Renal cortex interstitium (tissue), 11 donors: ENCODE data around the gene TLE5. TPM values are rescaled to one million over a fixed set of nuclear protein-coding genes. Genes with fewer than 3 reads are reported as not detected.
"Not testable (repeated sequence)": the region's sequence is repeated elsewhere in the genome, so short reads cannot be mapped to it uniquely, and the experiment has no call there.

Experiments used
- DNase-seq, 11 donors: peaks; one replicate each; pipeline ENCODE4 v3.0.0-alpha.2; 2013; ENCODE audit warnings: low read depth in 9 of 11, low spot score in 4 of 11; ENCODE audit errors: extremely low read depth in 1 of 11
- polyA plus RNA-seq, 3 donors: library from polyadenylated mRNA; unstranded; fragments of 120-200 nt; gene quantifications; one replicate each; pipeline ENCODE4 v1.2.1, GENCODE V29; 2013; ENCODE audit not compliant: insufficient read length in 3 of 3

TLE5 gene
- polyA plus RNA-seq, 3 donors = 419 to 491 (median 450) TPM

GRCh38 chr19:3015126-3016057 lies 46.9 kb downstream of the TLE5 start:
- DNase-seq = no peak

GRCh38 chr19:3014135-3014534 lies 48.2 kb downstream of the TLE5 start:
- DNase-seq = no peak

GRCh38 chr19:3013263-3013725 lies 49.0 kb downstream of the TLE5 start:
- no peak for DNase-seq

GRCh38 chr19:3012621-3013262 lies 49.6 kb downstream of the TLE5 start:
- DNase-seq = no peak

- not testable (repeated sequence) for DNase-seq
Measured at GRCh38 chr19:3012059-3012458, 50.2 kb downstream of the TLE5 start.

- no peak for DNase-seq
Measured at GRCh38 chr19:3010871-3011270, 51.4 kb downstream of the TLE5 start.

- DNase-seq = no peak
Measured at GRCh38 chr19:3008994-3009393, 53.3 kb downstream of the TLE5 start.

GRCh38 chr19:3007975-3008374 lies 54.3 kb downstream of the TLE5 start:
- no peak for DNase-seq

- no peak for DNase-seq
Measured at GRCh38 chr19:3006075-3006767, 56.1 kb downstream of the TLE5 start.

GRCh38 chr19:3005345-3005744 lies 57.0 kb downstream of the TLE5 start:
- DNase-seq = no peak

- DNase-seq = no peak
Measured at GRCh38 chr19:3004522-3004921, 57.8 kb downstream of the TLE5 start.

- no peak for DNase-seq
Measured at GRCh38 chr19:3003046-3003445, 59.2 kb downstream of the TLE5 start.

Other genes with a start within 250 kb of the TLE5 start
- gene ZNF554, start 242.6 kb downstream of the TLE5 start, polyA plus RNA-seq = 10 to 100 TPM in 2 of 3 donors, 1 to 10 TPM in 1; 8.3 to 11.3 (median 10.3) TPM
- 10 to 100 TPM; 12.5 to 14.1 (median 12.5) TPM for gene ZNF555, start 221.0 kb downstream of the TLE5 start, polyA plus RNA-seq
- gene ZNF556, start 195.2 kb downstream of the TLE5 start, polyA plus RNA-seq = 1 to 10 TPM in 2 of 3 donors, under 1 TPM in 1; 0.66 to 1.5 (median 1.5) TPM
- gene ZNF57, start 161.6 kb downstream of the TLE5 start, polyA plus RNA-seq = 1 to 10 TPM; 6.9 to 7.6 (median 7.1) TPM
- 1 to 10 TPM; 7.6 to 9.0 (median 8.2) TPM for gene ZNF77, start 117.5 kb downstream of the TLE5 start, polyA plus RNA-seq
- 10 to 100 TPM in 1 of 3 donors, 1 to 10 TPM in 2; 8.1 to 10.4 (median 8.3) TPM for gene TLE6, start 84.9 kb downstream of the TLE5 start, polyA plus RNA-seq
- 10 to 100 TPM; 27.0 to 63.6 (median 39.6) TPM for gene TLE2, start 33.2 kb downstream of the TLE5 start, polyA plus RNA-seq
- 10 to 100 TPM; 61.2 to 64.4 (median 61.5) TPM for gene GNA11, start 31.9 kb upstream of the TLE5 start, polyA plus RNA-seq
- gene GNA15, start 73.5 kb upstream of the TLE5 start, polyA plus RNA-seq = 1 to 10 TPM in 2 of 3 donors, under 1 TPM in 1; 0.81 to 1.6 (median 1.2) TPM
- gene S1PR4, start 116.3 kb upstream of the TLE5 start, polyA plus RNA-seq = under 1 TPM; 0.28 to 0.56 (median 0.34) TPM
- gene NCLN, start 123.4 kb upstream of the TLE5 start, polyA plus RNA-seq = 10 to 100 TPM; 29.5 to 48.4 (median 41.7) TPM
- 1 to 10 TPM in 1 of 3 donors, under 1 TPM in 2; 0.75 to 1.7 (median 0.82) TPM for gene CELF5, start 162.2 kb upstream of the TLE5 start, polyA plus RNA-seq